Stimulated activated CD4-positive, alpha-beta T cell treated with anti-CD3 and anti-CD28 coated beads, Interleukin-2, amount 100 ng/mL, for 24 hours (primary cell): ENCODE measurements around the gene FUOM.
A peak's percentile ranks its signal among the peaks of the same experiment; 100 is the strongest.

Experiments
- DNase-seq, 2 donors: peaks; one replicate each; pipeline ENCODE4 v3.0.0-alpha.2; 2020

The FUOM gene

GRCh38 chr10:133349577-133350011, 8.2 kb downstream of the FUOM start:
- DNase-seq, result no peak

DNA sequence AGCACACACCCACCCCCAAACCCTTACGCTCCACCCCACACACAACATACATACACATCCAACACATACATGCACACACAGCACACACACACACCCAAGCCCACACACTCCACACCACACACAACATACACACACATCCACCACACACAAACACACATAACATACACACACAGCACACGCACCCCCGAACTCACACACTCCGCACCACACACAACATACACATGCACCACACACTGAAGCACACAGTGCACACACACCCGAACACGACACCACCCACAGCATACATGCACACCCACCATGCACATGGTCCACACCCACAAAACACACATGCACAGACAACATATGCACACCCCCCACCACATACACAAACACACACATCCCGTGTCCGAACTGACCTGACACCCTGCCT, 8.7 kb downstream of the FUOM start:
- DNase-seq, result no peak

DNA sequence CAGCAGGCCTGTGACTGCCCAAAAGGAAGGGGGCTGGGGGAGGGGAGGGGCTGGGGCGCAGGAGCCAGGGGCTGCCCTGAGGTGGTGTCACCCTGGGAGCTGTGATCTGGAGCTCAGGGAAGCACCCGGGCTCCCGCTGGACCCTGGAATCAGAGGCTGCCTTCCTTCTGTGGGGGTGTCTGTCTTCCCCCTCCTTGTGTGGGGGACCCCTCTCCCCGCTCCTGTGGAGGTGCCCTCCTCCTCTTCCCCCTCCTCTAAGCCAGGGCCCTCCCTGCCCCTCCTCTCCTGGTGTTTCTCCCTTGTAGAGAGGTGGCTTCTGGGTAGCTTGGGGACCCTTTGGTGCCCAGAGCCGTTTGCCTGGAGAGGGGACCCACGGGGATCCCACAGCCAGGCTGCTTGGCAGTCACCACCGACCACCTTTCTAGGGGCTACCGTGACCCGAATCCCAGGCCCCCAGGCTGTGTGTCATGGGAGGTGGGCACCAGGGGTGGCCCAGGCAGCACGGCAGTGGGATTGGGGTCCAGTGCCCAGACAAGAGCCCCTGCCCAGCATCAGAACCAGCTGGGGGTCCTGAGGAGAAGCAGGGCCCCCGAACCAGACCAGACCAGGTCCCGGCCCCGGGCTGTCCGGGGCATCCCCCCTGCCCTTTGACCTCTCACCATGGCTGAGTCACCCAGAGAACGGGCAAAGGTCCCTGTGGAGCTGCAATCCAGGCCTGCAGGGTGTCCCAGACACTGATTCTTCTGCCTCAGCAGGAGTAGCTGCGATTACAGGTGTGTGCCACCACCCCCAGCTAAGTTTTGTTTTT, 9.9 kb downstream of the FUOM start:
- no peak for DNase-seq

DNA sequence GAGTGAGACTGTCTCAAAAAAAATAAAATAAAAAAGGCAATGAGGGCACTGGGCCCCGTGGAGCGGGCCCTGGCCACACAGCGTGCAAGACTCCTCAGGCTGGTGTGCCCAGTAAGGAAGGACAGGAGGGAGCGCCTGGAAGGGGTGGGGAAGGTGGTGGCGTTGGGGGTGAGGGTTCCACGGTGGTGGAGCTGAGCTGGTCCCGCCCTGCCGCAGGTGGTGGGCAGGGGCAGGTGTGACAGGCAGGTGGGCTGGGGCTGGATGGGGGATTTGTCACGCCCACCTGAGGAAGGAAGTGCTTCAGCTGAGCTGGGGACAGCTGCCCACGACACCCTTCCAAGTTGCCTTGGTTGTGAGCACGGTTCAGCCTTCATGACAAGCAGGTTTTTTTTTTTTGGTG, 11.4 kb downstream of the FUOM start:
- no peak for DNase-seq

DNA sequence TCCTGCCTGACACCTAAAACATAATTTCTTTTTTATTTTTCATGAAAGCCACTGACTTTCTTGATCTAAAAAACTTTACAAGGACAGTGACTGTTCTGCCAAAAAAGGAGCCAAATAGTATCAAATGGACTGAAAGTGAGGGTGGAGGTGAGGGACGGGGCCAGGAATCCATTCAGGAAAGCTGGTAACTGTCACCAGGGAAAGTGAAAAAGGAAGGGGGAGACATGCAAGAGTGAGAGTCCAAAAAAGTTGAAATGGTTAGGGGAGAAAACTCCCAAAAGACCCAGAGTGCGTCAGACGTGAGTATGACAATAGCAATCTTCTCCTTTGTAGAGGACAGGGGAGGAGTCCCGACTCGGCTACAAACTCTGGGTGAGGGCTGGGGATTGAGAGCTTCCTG, 13.6 kb downstream of the FUOM start:
- no peak for DNase-seq

DNA sequence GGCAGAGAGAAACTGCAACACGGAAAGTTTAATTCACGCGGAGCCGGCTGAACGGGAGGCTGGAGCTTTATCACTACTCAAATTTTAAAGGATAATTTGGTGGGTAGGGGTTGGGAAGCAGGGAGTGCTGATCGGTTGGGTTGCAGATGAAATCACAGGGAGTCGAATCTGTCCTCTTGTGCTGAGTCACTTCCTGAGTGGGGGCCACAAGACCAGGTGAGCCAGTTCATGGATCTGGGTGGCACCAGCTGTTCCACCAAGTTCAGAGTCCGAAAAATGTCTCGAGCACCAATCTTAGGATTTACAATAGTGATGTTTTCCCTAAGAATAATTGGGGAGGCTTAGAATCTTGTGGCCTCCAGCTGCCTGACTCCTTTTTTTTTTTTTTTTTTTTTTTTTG, 14.3 kb downstream of the FUOM start:
- no peak for DNase-seq

- DNase-seq, result no peak
Observed at GRCh38 chr10:133342942-133343341, 14.9 kb downstream of the FUOM start.

DNA sequence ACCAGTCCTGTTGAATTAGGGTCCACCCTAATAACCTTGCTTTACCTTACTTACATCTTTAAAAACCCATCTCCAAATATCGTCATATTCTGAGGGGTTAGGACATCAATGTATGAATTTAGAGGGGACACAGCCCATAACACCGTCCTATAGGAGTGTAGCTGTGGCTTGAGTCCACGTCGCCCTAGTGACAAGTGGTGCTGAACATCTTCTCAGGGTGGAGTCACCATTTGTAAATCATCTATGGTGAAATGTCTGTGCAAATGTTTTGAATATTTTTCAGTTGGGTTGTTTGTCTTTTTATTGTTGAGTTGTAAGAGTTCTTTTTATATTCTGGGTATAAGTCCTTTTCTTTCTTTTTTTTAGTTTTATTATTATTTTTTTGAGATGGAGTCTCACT, 15.8 kb downstream of the FUOM start:
- DNase-seq, result no peak

DNA sequence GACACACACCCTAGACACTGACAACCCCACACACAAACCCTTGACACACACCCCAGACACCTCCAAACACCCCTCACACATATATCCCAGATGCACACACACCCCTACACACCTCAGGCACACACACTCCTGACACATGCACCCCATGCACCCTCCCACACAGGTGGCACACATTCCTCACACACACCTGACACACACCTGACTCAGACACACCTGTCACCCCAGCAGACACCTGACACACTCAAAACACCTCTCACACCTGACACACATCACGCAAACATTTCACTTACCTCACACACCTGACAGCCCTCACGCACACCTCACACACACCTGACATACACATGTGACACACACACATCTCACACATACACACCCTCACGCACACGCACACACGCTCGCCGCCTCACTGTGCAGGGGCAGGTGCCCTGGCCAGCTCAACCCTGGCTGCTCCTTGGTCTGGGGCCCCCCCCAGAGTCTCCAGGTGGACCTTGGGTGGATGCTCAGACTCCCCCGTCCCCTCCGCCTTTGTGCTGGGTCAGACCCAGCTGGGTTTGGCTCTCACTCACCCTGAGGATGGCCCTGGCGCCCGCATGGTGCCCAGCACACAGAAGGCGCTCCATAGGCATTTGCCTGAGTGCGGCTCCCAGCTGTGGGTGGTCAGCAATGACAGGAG, 18.0 kb downstream of the FUOM start:
- no peak for DNase-seq

DNA sequence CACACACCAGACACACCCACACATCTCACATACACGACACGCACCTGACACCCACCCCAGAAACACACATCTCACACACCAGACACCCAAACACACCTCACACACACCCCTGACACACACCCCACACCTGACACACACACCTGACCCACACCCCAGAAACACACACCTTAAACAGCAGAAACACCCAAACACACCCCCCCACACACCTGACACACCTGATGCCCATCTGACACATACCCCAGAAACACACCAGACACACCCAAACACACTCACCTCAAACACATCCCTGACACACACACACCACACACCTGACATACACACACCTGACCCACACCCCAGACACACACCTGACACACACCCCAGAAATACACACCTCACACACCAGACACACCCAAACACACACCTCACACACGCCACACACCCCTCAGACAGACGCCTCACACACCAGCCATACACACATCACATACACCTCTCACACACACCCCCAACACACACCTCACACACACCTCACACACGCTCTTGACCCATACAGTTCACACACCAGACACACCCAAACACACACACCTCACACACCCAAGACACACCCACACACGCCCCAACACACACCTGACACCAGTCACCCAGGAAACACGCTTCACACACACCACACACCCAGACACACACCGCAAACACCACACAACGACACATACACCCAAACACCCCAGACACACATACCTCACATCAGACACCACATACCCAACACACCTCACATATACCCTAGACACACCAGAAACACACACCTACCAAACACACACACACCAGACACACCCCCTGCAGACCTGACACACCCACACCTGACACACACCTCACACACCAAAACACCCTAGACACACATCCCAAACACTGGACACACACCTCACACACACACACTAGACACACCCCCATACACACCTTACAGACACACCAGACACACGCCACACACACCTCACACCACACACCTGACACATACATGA, 19.4 kb downstream of the FUOM start:
- DNase-seq, result no peak

DNA sequence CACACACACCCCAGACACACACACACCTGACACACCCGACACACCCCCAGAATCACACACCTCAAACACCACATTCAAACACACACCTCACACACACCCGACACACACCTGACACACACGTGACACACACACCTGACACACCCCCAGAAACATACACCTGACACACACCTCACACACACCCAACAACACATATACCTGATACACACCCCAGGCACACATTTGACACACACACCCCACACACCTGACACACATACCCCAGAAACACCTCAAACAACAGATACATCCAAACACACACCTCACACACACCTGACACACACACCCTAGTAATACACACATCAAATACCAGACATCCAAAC, 20.5 kb downstream of the FUOM start:
- DNase-seq, result no peak

DNA sequence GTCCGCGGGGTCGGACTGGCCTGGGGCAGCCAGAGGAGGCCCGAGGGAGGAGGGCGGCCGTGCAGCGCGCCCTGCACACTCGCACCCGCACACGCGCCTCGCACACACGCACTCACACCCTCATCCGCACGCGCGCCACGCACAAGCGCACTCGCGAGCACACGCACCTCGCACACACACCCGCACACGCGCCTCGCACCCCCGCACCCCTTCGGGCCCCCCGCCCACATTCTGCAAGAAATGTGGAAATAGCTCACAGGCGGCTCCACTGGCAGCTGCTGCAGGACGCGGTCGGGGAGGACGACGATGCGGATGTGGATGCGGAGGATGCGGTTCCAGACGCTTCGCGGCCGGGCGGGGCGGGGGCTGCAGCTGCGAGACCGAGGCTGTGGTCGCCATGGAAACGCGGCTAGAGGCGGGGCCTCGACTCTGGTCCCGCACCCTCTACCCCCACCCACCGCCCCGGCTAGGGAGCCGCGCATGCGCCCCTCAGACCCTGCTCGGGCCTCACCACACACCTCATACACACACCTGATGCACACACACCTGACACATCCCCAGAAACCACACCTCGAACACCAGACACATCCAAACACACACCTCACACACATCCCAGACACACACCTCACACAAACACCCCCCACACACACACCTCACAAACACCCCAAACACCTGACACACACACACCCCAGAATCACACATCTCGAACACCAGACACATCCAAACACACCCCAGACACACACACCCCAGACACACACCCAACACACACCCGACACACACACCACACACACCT, 21.0 kb downstream of the FUOM start, which contains the start of gene CALY:
Gene CALY (minus strand): TSS at position 320 of the 793 bp plus-strand sequence. CDS start 7,907 bp downstream, outside the sequence.
- peak; percentile 69 to 74 for DNase-seq

GRCh38 chr10:133336118-133336576, 21.7 kb downstream of the FUOM start:
- no peak for DNase-seq

- DNase-seq, result peak; percentile 77
Observed at GRCh38 chr10:133335246-133336117, 22.3 kb downstream of the FUOM start.

DNA sequence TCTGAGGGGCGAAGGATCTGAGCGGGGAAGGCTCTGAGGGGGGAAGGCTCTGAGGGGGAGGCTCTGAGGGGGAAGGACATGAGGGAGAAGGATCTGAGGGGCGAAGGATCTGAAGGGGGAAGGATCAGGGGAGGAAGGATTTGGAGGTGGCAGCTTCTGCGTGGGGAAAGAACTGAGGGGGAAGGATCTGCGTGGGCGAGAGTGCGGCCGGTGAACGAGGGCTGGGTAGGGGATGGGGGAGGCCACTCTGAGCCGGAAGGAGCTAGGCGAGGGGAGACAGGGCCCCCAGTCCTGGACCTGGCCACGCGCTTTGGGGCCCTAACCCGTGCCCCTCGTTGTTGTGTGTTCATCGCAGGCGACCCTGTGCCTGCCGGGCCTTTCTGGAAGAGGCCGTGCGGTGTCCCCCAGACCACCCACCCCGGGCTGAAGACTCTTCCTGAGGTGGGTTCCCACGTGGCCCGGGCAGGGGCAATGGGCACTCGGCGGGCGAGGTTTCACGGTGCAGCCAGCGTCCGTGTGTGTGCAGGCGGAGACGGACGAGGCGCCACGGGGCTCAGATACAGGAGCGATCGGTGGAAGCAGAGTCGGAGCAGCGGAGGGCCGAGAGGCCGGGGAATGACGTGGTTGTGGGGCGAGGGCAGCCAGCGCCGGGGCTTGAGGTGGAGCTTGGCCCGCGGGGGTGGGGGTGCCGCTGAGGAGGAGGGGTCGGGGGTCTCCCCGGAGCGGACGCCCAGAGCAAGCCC, 23.1 kb downstream of the FUOM start:
- peak in 1 of 2 donors; percentile 49 for DNase-seq

DNA sequence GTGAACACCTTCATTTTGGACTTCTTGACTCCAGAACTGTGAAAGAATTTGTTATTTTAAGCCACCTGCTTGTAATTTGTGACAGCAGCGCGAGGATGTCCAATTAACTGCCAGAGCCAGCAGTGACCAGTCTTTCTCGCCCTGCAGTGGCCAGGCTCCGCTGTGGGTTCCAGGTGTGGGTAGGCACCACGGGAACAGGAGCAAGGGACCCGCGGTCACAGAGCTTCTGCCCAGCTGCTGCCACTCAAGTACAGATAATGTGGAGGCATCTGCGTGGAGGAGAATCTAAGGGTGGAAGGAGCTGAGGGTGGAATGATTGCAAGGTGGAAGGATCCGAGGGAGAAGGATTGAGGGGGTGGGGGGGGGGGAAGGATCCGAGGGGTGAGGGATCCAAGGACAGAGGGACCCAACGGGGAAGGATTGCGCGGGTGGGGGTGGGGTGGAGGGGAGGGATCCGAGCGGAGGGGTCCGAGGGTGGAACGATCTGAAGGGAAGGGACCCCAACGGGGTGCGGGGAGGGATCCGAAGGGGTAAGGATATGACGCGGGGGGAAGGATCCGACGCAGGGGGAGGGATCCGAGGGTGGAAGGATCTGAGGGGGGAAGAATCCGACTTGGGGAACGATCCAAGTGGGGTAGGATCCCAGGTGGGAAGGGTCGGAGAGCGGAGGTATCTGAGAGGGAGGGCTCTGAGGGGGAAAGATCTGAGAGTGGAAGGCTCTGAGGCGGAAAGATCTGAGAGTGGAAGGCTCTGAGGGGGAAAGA, 24.7 kb downstream of the FUOM start:
- no peak for DNase-seq

DNA sequence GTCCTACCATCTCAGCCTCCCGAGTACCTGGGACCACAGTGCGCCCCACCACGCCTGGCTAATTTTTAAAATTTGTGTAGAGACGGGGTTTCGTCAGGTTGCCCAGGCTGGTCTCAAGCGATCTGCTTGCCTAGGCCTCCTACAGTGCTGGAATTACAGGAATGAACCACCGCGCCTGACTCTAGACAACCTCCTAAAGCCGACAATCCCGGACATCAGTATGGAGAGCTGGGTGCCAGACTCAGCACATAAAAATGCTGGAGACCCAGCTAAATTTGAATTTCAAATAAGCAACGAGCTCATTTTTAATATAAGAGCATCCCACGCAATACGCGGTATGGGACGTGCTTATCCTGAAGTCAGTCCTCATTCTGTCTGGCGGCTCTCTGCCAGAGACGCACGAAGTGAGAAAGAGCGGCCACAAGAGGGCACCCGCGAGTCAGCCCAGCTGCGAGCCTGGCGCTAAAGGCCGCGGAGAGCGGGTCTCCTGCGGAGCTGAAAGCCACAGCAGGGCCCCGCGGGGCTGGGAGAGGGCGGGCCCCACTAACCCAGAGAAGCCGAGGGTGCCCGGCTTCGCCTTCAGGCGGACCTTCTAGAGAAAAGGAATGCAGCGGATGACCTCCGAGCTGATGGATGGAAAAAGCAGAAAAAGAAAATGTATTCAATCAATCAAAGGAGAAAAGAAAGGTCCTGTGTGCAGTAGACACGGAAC, 28.2 kb downstream of the FUOM start:
- peak; percentile 91 to 94 for DNase-seq

DNA sequence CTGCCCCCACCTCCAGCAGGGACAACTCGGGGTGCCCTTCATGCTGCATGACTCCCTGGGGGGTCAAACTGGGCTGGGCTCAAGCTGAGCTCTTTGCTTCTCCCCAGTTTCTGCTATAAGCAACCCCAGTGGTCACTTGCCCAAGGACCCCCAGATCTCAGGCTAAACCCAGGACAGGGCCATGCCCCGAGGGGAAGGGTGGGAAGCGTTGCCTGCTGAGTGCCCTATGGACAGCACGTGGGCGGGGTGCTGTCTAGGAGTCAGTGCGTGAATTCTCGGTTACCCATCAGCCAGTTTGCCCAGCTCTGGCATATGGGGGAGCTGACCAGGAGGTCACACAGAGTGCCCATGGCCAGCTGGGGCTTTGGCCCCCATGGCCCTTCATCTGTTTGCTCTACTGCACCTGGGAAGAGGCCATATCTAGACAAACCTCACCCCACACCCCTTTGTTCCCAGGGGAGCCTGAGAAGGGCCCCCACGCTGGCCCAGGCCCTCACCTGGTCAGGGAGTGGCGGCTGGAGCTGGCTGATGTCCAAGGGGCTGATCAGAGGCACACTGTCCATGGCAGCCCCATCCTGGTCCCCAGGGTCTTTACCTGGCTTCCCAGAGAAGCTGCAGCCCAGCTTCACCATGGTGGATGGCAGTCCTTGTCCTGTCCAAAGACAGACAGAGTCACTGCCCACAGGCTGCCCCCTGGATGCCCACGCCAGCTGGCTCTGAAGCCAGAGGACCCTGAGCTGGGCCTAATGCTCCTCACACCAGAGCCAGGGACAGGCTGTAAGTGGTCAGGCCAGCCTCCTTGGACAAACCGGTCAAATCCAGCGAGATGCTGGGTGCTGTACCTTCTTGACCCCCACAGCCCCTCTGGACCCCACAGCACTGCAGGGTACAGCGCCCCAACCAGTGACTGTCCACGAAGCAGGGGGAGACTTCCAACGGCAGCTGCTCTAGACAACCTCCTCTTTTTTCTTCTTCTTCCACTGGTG, 29.2 kb downstream of the FUOM start:
- DNase-seq, result no peak
